NAMALWA (cell line): Measurements from ENCODE around the gene HDAC4.
"Not testable (repeated sequence)": the region's sequence is repeated elsewhere in the genome, so short reads cannot be mapped to it uniquely, and the experiment has no call there.

Experiments used
- DNase-seq: peaks from one replicate; pipeline ENCODE4 v3.0.0-alpha.2; 2015; ENCODE audit warnings: low spot score

Gene HDAC4

GRCh38 chr2:239184968-239185903 lies 215.6 kb downstream of the HDAC4 start:
- DNase-seq: no peak

- no peak for DNase-seq
These were observed 216.6 kb downstream of the HDAC4 start for GRCh38 chr2:239184179-239184578.

GRCh38 chr2:239182981-239183791 lies 217.6 kb downstream of the HDAC4 start:
- no peak for DNase-seq

GRCh38 chr2:239181903-239182581 lies 218.8 kb downstream of the HDAC4 start:
- no peak for DNase-seq

- DNase-seq: no peak
These were observed 219.5 kb downstream of the HDAC4 start for GRCh38 chr2:239181074-239181902.

- no peak for DNase-seq
These were observed 220.2 kb downstream of the HDAC4 start for GRCh38 chr2:239180526-239181073.

GRCh38 chr2:239179851-239180371 lies 220.9 kb downstream of the HDAC4 start:
- no peak for DNase-seq

- no peak for DNase-seq
These were observed 221.9 kb downstream of the HDAC4 start for GRCh38 chr2:239178954-239179353.

GRCh38 chr2:239178484-239178883 lies 222.3 kb downstream of the HDAC4 start:
- DNase-seq: no peak

- DNase-seq: no peak
These were observed 222.9 kb downstream of the HDAC4 start for GRCh38 chr2:239177908-239178307.

GRCh38 chr2:239177325-239177724 lies 223.5 kb downstream of the HDAC4 start:
- DNase-seq: no peak

GRCh38 chr2:239176138-239176803 lies 224.5 kb downstream of the HDAC4 start:
- DNase-seq: not testable (repeated sequence)

- no peak for DNase-seq
These were observed 225.6 kb downstream of the HDAC4 start for GRCh38 chr2:239175181-239175580.

- no peak for DNase-seq
These were observed 227.5 kb downstream of the HDAC4 start for GRCh38 chr2:239173301-239173700.

GRCh38 chr2:239171643-239172042 lies 229.2 kb downstream of the HDAC4 start:
- no peak for DNase-seq

GRCh38 chr2:239169311-239170048 lies 231.3 kb downstream of the HDAC4 start:
- no peak for DNase-seq

GRCh38 chr2:239168575-239168974 lies 232.2 kb downstream of the HDAC4 start:
- DNase-seq: no peak

- DNase-seq: no peak
These were observed 232.9 kb downstream of the HDAC4 start for GRCh38 chr2:239167766-239168444.
